HepG2 (cell line): Measurements from ENCODE around the gene TSC1. TPM values are rescaled to one million over a fixed set of nuclear protein-coding genes. Genes with fewer than 3 reads are reported as not detected.

ENCODE experiments used
- ATAC-seq: fragments of 200-7000 bp; cut with Tn5 transposase; 3 replicates; pipeline ENCODE4 v1.9.1; 2020; ENCODE audit warnings: mild to moderate bottlenecking, moderate library complexity
- Bru-seq: library from RNA; stranded (reverse); fragments of 400-500 nt; gene quantifications from one replicate; lab custom pipeline; 2021; lab: Mats Ljungman, UMichigan
- BruChase-seq, 2 experiments: library from RNA; stranded (reverse); fragments of 400-500 nt; gene quantifications; one replicate each; lab custom pipeline; 2021; lab: Mats Ljungman, UMichigan
- BruUV-seq: library from RNA; stranded (reverse); fragments of 400-500 nt; replicated peaks from 2 replicates; lab custom pipeline; 2021; lab: Mats Ljungman, UMichigan
- CTCF ChIA-PET: fragments of 300-600 bp; formaldehyde crosslinking; extraction: SDS; loops from one replicate; lab custom pipeline; 2021; ENCODE audit warnings: low total read pairs, inconsistent platforms, low intra/inter-chr PET ratio; lab: Yijun Ruan, JAX
- POLR2A ChIA-PET: fragments of 350-600 bp; sonication (Branson Sonifier 250); formaldehyde crosslinking; loops from one replicate; lab custom pipeline; 2020; ENCODE audit warnings: antibody characterized with exemption, inconsistent platforms; lab: Yijun Ruan, JAX
- DNase-seq: peaks from one replicate; pipeline ENCODE4 v3.0.0-alpha.2; 2015; ENCODE audit warnings: low spot score
- FAIRE-seq: peaks from 3 replicates; lab custom pipeline; 2011; peaks lifted over from hg19 to GRCh38; lab: Jason Lieb, UNC
- H2AFZ ChIP-seq: one replicate; pipeline ENCODE4 v1.6.1; 2011; ENCODE audit warnings: low read length, inconsistent platforms
- H3K27ac ChIP-seq: fragments of 300-600 bp; 3 replicates; pipeline ENCODE4 v1.8.0; 2011; ENCODE audit warnings: mixed run types, mild to moderate bottlenecking, mixed read lengths, low read length, inconsistent platforms; ENCODE audit not compliant: insufficient read depth; ENCODE audit errors: extremely low read length
- H3K27me3 ChIP-seq, 2 experiments: fragments of 200-600 bp in 1 of 2; 2 replicates in 1 of 2; 3 replicates in 1 of 2; pipeline versions ENCODE4 v1.6.0 to v1.8.0; 2011; ENCODE audit warnings: low read length in 2 of 2, mild to moderate bottlenecking in 2 of 2, moderate library complexity in 2 of 2, inconsistent platforms in 1 of 2; ENCODE audit not compliant: insufficient read depth in 2 of 2, control insufficient read depth in 1 of 2
- H3K36me3 ChIP-seq, 2 experiments: fragments of 200-600 bp in 1 of 2; replicated peaks in 1 of 2; 2 replicates in 1 of 2; 3 replicates in 1 of 2; pipeline versions ENCODE4 v1.5.1 to v1.8.0; 2011; ENCODE audit warnings: low read length in 2 of 2, inconsistent platforms in 1 of 2; ENCODE audit not compliant: insufficient read depth in 2 of 2, control insufficient read depth in 1 of 2
- H3K4me1 ChIP-seq: 2 replicates; pipeline ENCODE4 v1.5.1; 2012; ENCODE audit warnings: low read length, inconsistent platforms; ENCODE audit not compliant: insufficient read depth
- H3K4me2 ChIP-seq: 2 replicates; pipeline ENCODE4 v1.6.0; 2011; ENCODE audit warnings: low read depth, low read length, inconsistent platforms
- H3K4me3 ChIP-seq, 3 experiments: fragments of 200-600 bp in 1 of 3; sonication (generic), shearing (Covaris generic) in 1 of 3; replicated peaks in 1 of 3; 2 replicates each; pipeline ENCODE4 v1.5.1; 2011 to 2016; ENCODE audit warnings: low read length in 3 of 3, inconsistent platforms in 2 of 3, low read depth in 2 of 3, mild to moderate bottlenecking in 2 of 3, control low read depth in 1 of 3, mixed read lengths in 1 of 3; ENCODE audit not compliant: insufficient read depth in 1 of 3
- H3K79me2 ChIP-seq: one replicate; pipeline ENCODE4 v1.6.1; 2011; ENCODE audit warnings: low read length, inconsistent platforms; ENCODE audit not compliant: insufficient read depth
- H3K9ac ChIP-seq: 2 replicates; pipeline ENCODE4 v1.6.0; 2011; ENCODE audit warnings: mild to moderate bottlenecking, low read depth, low read length, inconsistent platforms; ENCODE audit not compliant: insufficient read depth
- H3K9me3 ChIP-seq: 2 replicates; pipeline ENCODE4 v1.5.1; 2012; ENCODE audit warnings: mild to moderate bottlenecking, low read length
- H4K20me1 ChIP-seq: 2 replicates; pipeline ENCODE4 v1.6.0; 2011; ENCODE audit warnings: inconsistent platforms, mild to moderate bottlenecking, low read length, moderate library complexity; ENCODE audit not compliant: insufficient read depth
- HDAC1 ChIP-seq: sonication (generic); formaldehyde crosslinking; IDR thresholded peaks from 2 replicates; pipeline ENCODE4 v1.5.1; 2020; ENCODE audit warnings: mild to moderate bottlenecking, missing genetic modification reagents
- RFX1 ChIP-seq: fragments of 450-650 bp; IDR thresholded peaks from 2 replicates; pipeline ENCODE4 v1.6.1; 2017
- RFXAP ChIP-seq: sonication (generic); formaldehyde crosslinking; IDR thresholded peaks from 2 replicates; pipeline ENCODE4 v1.4.0; 2020; ENCODE audit warnings: missing genetic modification reagents, borderline replicate concordance
- SP2 ChIP-seq: sonication (generic); formaldehyde crosslinking; IDR thresholded peaks from 2 replicates; pipeline ENCODE4 v1.5.1; 2020; ENCODE audit warnings: mild to moderate bottlenecking, missing genetic modification reagents
- SRF ChIP-seq: IDR thresholded peaks from 2 replicates; pipeline ENCODE4 v1.6.1; 2011; ENCODE audit warnings: mild to moderate bottlenecking, low read depth, low read length, moderate library complexity
- TERF1 ChIP-seq: sonication (generic); formaldehyde crosslinking; IDR thresholded peaks from 2 replicates; pipeline ENCODE4 v1.8.0; 2022; ENCODE audit warnings: mild to moderate bottlenecking, missing genetic modification reagents, moderate library complexity
- TGIF2 ChIP-seq: IDR thresholded peaks from 2 replicates; pipeline ENCODE4 v1.6.1; 2016; ENCODE audit warnings: control low read depth, missing compliant biosample characterization
- ZHX1 ChIP-seq: sonication (generic); formaldehyde crosslinking; IDR thresholded peaks from 2 replicates; pipeline ENCODE4 v1.8.1; 2022; ENCODE audit warnings: low read depth, mild to moderate bottlenecking, missing genetic modification reagents
- ZNF280D ChIP-seq: sonication (generic); formaldehyde crosslinking; IDR thresholded peaks from 2 replicates; pipeline ENCODE4 v1.5.1; 2020; ENCODE audit warnings: mild to moderate bottlenecking, missing genetic modification reagents
- WGBS: methylation state at CpG from one replicate; pipeline ENCODE4 v1.1.6; 2017; ENCODE audit warnings: low lambda C conversion rate; 5-methylcytosine and 5-hydroxymethylcytosine counted together
- in situ Hi-C: cut with HindIII; loops from 2 replicates; pipeline ENCODE4 v1.10.0; 2017; ENCODE audit warnings: low pct_unique_long_range_greater_than_20kb; ENCODE audit not compliant: extremely low pct_ligation_motif_present
- intact Hi-C: fragments of 100-400 bp; cut with micrococcal nuclease; formaldehyde crosslinking; loops from one replicate; pipeline ENCODE4 v1.10.0; 2022; ENCODE audit not compliant: unreplicated experiment
- long read RNA-seq, 2 experiments: library from RNA in 1 of 2; library from polyadenylated mRNA in 1 of 2; stranded (forward) in 1 of 2; unstranded in 1 of 2; transcript quantifications; one replicate each; pipeline ENCODE4 v2.0.0, GENCODE V29; 2019 to 2022
- polyA minus RNA-seq, 3 experiments: library from RNA; depleted of rRNA, polyadenylated mRNA; stranded (reverse); fragments of >200 nt; gene quantifications; 2 replicates each; pipeline ENCODE4 v1.2.3, GENCODE V29; 2011; ENCODE audit warnings: low replicate concordance in 1 of 3
- polyA plus RNA-seq, 8 experiments: library from polyadenylated mRNA; depleted of rRNA in 3 of 8; stranded (reverse) in 7 of 8; unstranded in 1 of 8; fragments of >200 nt; fragmentation: Illumina TruSeq in 4 of 8; extraction: Trizol in 4 of 8; gene quantifications; 2 replicates each; pipeline versions ENCODE4 v1.2.1 to v1.2.3, GENCODE V29; 2011 to 2016; ENCODE audit warnings: low read depth in 4 of 8, missing spikeins in 1 of 8, mixed read lengths in 1 of 8; ENCODE audit not compliant: insufficient read depth in 1 of 8
- total RNA-seq, 5 experiments: library from RNA; depleted of rRNA; stranded (reverse); fragments of >200 nt; fragmentation: Illumina TruSeq; extraction: Trizol; gene quantifications; 2 replicates each; pipeline ENCODE4 v1.2.3, GENCODE V29; 2016; ENCODE audit warnings: low read depth in 1 of 5

Gene TSC1
- total RNA-seq (2016; rRNA removed; fragmentation: Illumina TruSeq; extraction: Trizol) (26.3 and 31.6 TPM in 2 replicates), polyA plus RNA-seq (2011; rRNA removed) (58.0 and 66.1 TPM in 2 replicates), polyA minus RNA-seq (2011; rRNA and poly(A)+ RNA removed; ENCODE audit: low replicate concordance) (139 and 153 TPM in 2 replicates), Bru-seq, nascent RNA (percentile 77 among the genes with signal in this experiment), BruChase-seq, experiment 1, labeled RNA remaining after a 6-hour chase (percentile 87 among the genes with signal in this experiment), BruChase-seq, experiment 2, labeled RNA remaining after a 2-hour chase (percentile 85 among the genes with signal in this experiment)
- total RNA-seq (2016; cell fraction: cytosol; rRNA removed; fragmentation: Illumina TruSeq; extraction: Trizol; ENCODE audit: low read depth): 18.0 and 21.2 TPM in 2 replicates
- total RNA-seq (2016; cell fraction: insoluble cytoplasmic fraction; rRNA removed; fragmentation: Illumina TruSeq; extraction: Trizol): 24.1 and 31.9 TPM in 2 replicates
- 29.5 and 37.4 TPM in 2 replicates for total RNA-seq (2016; cell fraction: membrane; rRNA removed; fragmentation: Illumina TruSeq; extraction: Trizol)
- 49.4 and 54.4 TPM in 2 replicates for total RNA-seq (2016; cell fraction: nucleus; rRNA removed; fragmentation: Illumina TruSeq; extraction: Trizol)
- polyA plus RNA-seq (2011; cell fraction: cytosol; rRNA removed): 25.6 and 30.5 TPM in 2 replicates
- polyA plus RNA-seq (2011; cell fraction: nucleus; rRNA removed): 178 and 179 TPM in 2 replicates
- polyA plus RNA-seq (2012): 26.8 and 27.3 TPM in 2 replicates
- polyA plus RNA-seq (2016; cell fraction: cytosol; fragmentation: Illumina TruSeq; extraction: Trizol; ENCODE audit: low read depth): 9.8 and 11.1 TPM in 2 replicates
- 17.1 and 17.6 TPM in 2 replicates for polyA plus RNA-seq (2016; cell fraction: insoluble cytoplasmic fraction; fragmentation: Illumina TruSeq; extraction: Trizol; ENCODE audit: low read depth)
- 17.7 and 18.0 TPM in 2 replicates for polyA plus RNA-seq (2016; cell fraction: membrane; fragmentation: Illumina TruSeq; extraction: Trizol; ENCODE audit: low read depth)
- 64.5 and 67.0 TPM in 2 replicates for polyA plus RNA-seq (2016; cell fraction: nucleus; fragmentation: Illumina TruSeq; extraction: Trizol; ENCODE audit: insufficient read depth, low read depth)
- 26.9 and 27.7 TPM in 2 replicates for polyA minus RNA-seq (2011; cell fraction: cytosol; rRNA and poly(A)+ RNA removed)
- polyA minus RNA-seq (2011; cell fraction: nucleus; rRNA and poly(A)+ RNA removed): 182 and 218 TPM in 2 replicates
- long read RNA-seq, experiment 1, partial matches to known transcripts: 3 of 11 reads
- long read RNA-seq, experiment 1, other reads (novel, unspliced or antisense): 5 of 11 reads
- long read RNA-seq, experiment 2, full-length matches to known transcripts: 3 of 17 reads
- long read RNA-seq, experiment 2, partial matches to known transcripts: 3 of 17 reads
- long read RNA-seq, experiment 2, other reads (novel, unspliced or antisense): 11 of 17 reads

GRCh38 chr9:132944294-132945185, at the start of gene TSC1:
Gene TSC1 (minus strand): TSS chr9:132944616. CDS start chr9:132928872, 15,744 bp downstream.
- no peak for FAIRE-seq
- peaks cover 49% of the 10 kb centered on the region for H3K79me2 ChIP-seq
- H3K27ac ChIP-seq: peak within 1 kb of the TSS; percentile 99
- peak; percentile 86 for ATAC-seq
- peak within 1 kb of the TSS; percentile 69 for H2AFZ ChIP-seq
- ChIA-PET POLR2A (interaction anchor here (0.6 to 2.3 kb wide), 7 partner anchors 8 to 275 kb away, joined by 3 to 16 read pairs (median 4); partner anchors contain the start of genes DDX31, GTF3C4 and GTF3C5), CTCF (no interaction called here)
- in situ Hi-C loops: no loop called here
- H3K27me3 ChIP-seq: peaks cover 0 to 3% of the 10 kb centered on the region in 2 experiments; a peak in 2 of 5 replicates
- peak; percentile 83 for DNase-seq
- peaks cover 0 to 1% of the 10 kb centered on the region in 2 experiments; a peak in 1 of 5 replicates for H3K36me3 ChIP-seq
- H3K4me2 ChIP-seq: peak within 1 kb of the TSS; percentile 81
- no TSS peak for BruUV-seq
- intact Hi-C loops: no loop called here
- H3K9ac ChIP-seq: peak within 1 kb of the TSS; percentile 97
- peak within 1 kb of the TSS; percentile 86 to 100 (median 95) for H3K4me3 ChIP-seq
- H3K9me3 ChIP-seq: no peaks in the 10 kb centered on the region
- H3K4me1 ChIP-seq: peaks cover 62% of the 10 kb centered on the region
- no peaks in the 10 kb centered on the region; the same call in 1 of the 2 replicates for H4K20me1 ChIP-seq
- 1% methylated on average over 26 of the region's 72 CpGs for WGBS
- peak; percentile 79; the same call in 1 of the 2 replicates for TF ChIP-seq HDAC1 (CRISPR knock-in tag)
- no peak for TF ChIP-seq ZNF280D (CRISPR knock-in tag)
- no peak for TF ChIP-seq TERF1 (CRISPR knock-in tag)
- peak; percentile 56; the same call in 1 of the 2 replicates for TF ChIP-seq TGIF2 (CRISPR knock-in tag)
- 0 out of 2 replicates have a peak, but pooled peaks have one; percentile 19 for TF ChIP-seq RFXAP (CRISPR knock-in tag)
- no peak for TF ChIP-seq ZHX1 (CRISPR knock-in tag)
- no peak for TF ChIP-seq SRF
- TF ChIP-seq RFX1: no peak
- no peak; the same call in 1 of the 2 replicates for TF ChIP-seq SP2 (CRISPR knock-in tag)
